ENCODE data around the gene KIAA1328.

KIAA1328 gene

GRCh38 chr18:36885981-36886380 is 57.1 kb downstream of the KIAA1328 start:
- Histone ChIP-seq H3K36me3 (ENCODE audit: insufficient read depth, low read length) (no peaks in the 10 kb centered on the region), H2AFZ (ENCODE audit: low read length, unreplicated experiment) (no peak overlapping the region), H3K79me2 (ENCODE audit: control insufficient read depth, insufficient read depth, low read length, unreplicated experiment) (no peaks in the 10 kb centered on the region)

GRCh38 chr18:36887114-36887513 is 58.2 kb downstream of the KIAA1328 start:
- no peaks in the 10 kb centered on the region for H3K36me3 ChIP-seq (ENCODE audit: insufficient read depth, low read length)
- no peaks in the 10 kb centered on the region for H3K27me3 ChIP-seq (ENCODE audit: insufficient read depth, low read length)
- peaks cover 9% of the 10 kb centered on the region for H3K4me1 ChIP-seq (ENCODE audit: control insufficient read depth, insufficient read depth, low read length, unreplicated experiment)
- H2AFZ ChIP-seq (ENCODE audit: low read length, unreplicated experiment) = no peak overlapping the region
- no peak overlapping the region for H3K4me3 ChIP-seq (ENCODE audit: low read depth, low read length)
- H3K79me2 ChIP-seq (ENCODE audit: control insufficient read depth, insufficient read depth, low read length, unreplicated experiment) = no peaks in the 10 kb centered on the region
- H3K27ac ChIP-seq (ENCODE audit: low read depth, low read length) = no peak overlapping the region

More at GRCh38 chr18:36885981-36886380, 57.1 kb downstream of the KIAA1328 start:
- no peaks in the 10 kb centered on the region for H3K27me3 ChIP-seq (ENCODE audit: insufficient read depth, low read length)
- H3K4me3 ChIP-seq (ENCODE audit: low read depth, low read length) = no peak overlapping the region
- H3K4me1 ChIP-seq (ENCODE audit: control insufficient read depth, insufficient read depth, low read length, unreplicated experiment) = peaks cover 9% of the 10 kb centered on the region
- no peak overlapping the region for H3K27ac ChIP-seq (ENCODE audit: low read depth, low read length)

- no peak overlapping the region for H3K27ac ChIP-seq (ENCODE audit: low read depth, low read length)
- H3K79me2 ChIP-seq (ENCODE audit: control insufficient read depth, insufficient read depth, low read length, unreplicated experiment) = no peaks in the 10 kb centered on the region
- no peak overlapping the region for H3K4me3 ChIP-seq (ENCODE audit: low read depth, low read length)
- peaks cover 9% of the 10 kb centered on the region for H3K4me1 ChIP-seq (ENCODE audit: control insufficient read depth, insufficient read depth, low read length, unreplicated experiment)
- no peaks in the 10 kb centered on the region for H3K27me3 ChIP-seq (ENCODE audit: insufficient read depth, low read length)
- no peak overlapping the region for H2AFZ ChIP-seq (ENCODE audit: low read length, unreplicated experiment)
- H3K36me3 ChIP-seq (ENCODE audit: insufficient read depth, low read length) = no peaks in the 10 kb centered on the region
These were observed 58.9 kb downstream of the KIAA1328 start for GRCh38 chr18:36887864-36888263.

- no peaks in the 10 kb centered on the region for H3K36me3 ChIP-seq (ENCODE audit: insufficient read depth, low read length)
- H3K27me3 ChIP-seq (ENCODE audit: insufficient read depth, low read length) = no peaks in the 10 kb centered on the region
- no peak overlapping the region for H3K4me3 ChIP-seq (ENCODE audit: low read depth, low read length)
- H3K79me2 ChIP-seq (ENCODE audit: control insufficient read depth, insufficient read depth, low read length, unreplicated experiment) = no peaks in the 10 kb centered on the region
- no peak overlapping the region for H3K27ac ChIP-seq (ENCODE audit: low read depth, low read length)
- H3K4me1 ChIP-seq (ENCODE audit: control insufficient read depth, insufficient read depth, low read length, unreplicated experiment) = peaks cover 9% of the 10 kb centered on the region
- H2AFZ ChIP-seq (ENCODE audit: low read length, unreplicated experiment) = no peak overlapping the region
These were observed 59.9 kb downstream of the KIAA1328 start for GRCh38 chr18:36888778-36889177.

GRCh38 chr18:36889321-36889720 is 60.4 kb downstream of the KIAA1328 start:
- H3K36me3 ChIP-seq (ENCODE audit: insufficient read depth, low read length) = no peaks in the 10 kb centered on the region
- no peak overlapping the region for H2AFZ ChIP-seq (ENCODE audit: low read length, unreplicated experiment)
- no peaks in the 10 kb centered on the region for H3K79me2 ChIP-seq (ENCODE audit: control insufficient read depth, insufficient read depth, low read length, unreplicated experiment)
- H3K27me3 ChIP-seq (ENCODE audit: insufficient read depth, low read length) = no peaks in the 10 kb centered on the region
- 0 out of 2 replicates have a peak overlapping the region, but pooled peaks have one; percentile 3 for H3K27ac ChIP-seq (ENCODE audit: low read depth, low read length)
- H3K4me3 ChIP-seq (ENCODE audit: low read depth, low read length) = no peak overlapping the region
- peaks cover 9% of the 10 kb centered on the region for H3K4me1 ChIP-seq (ENCODE audit: control insufficient read depth, insufficient read depth, low read length, unreplicated experiment)

GRCh38 chr18:36889742-36890141 is 60.8 kb downstream of the KIAA1328 start:
- no peaks in the 10 kb centered on the region for H3K27me3 ChIP-seq (ENCODE audit: insufficient read depth, low read length)
- H3K4me3 ChIP-seq (ENCODE audit: low read depth, low read length) = no peak overlapping the region
- no peak overlapping the region for H2AFZ ChIP-seq (ENCODE audit: low read length, unreplicated experiment)
- 0 out of 2 replicates have a peak overlapping the region, but pooled peaks have one; percentile 3 for H3K27ac ChIP-seq (ENCODE audit: low read depth, low read length)
- no peaks in the 10 kb centered on the region for H3K79me2 ChIP-seq (ENCODE audit: control insufficient read depth, insufficient read depth, low read length, unreplicated experiment)
- H3K4me1 ChIP-seq (ENCODE audit: control insufficient read depth, insufficient read depth, low read length, unreplicated experiment) = peaks cover 9% of the 10 kb centered on the region
- no peaks in the 10 kb centered on the region for H3K36me3 ChIP-seq (ENCODE audit: insufficient read depth, low read length)

GRCh38 chr18:36890598-36890997 is 61.7 kb downstream of the KIAA1328 start:
- no peak overlapping the region for H3K27ac ChIP-seq (ENCODE audit: low read depth, low read length)
- no peak overlapping the region for H3K4me3 ChIP-seq (ENCODE audit: low read depth, low read length)
- H2AFZ ChIP-seq (ENCODE audit: low read length, unreplicated experiment) = no peak overlapping the region
- H3K27me3 ChIP-seq (ENCODE audit: insufficient read depth, low read length) = no peaks in the 10 kb centered on the region
- no peaks in the 10 kb centered on the region for H3K36me3 ChIP-seq (ENCODE audit: insufficient read depth, low read length)
- H3K4me1 ChIP-seq (ENCODE audit: control insufficient read depth, insufficient read depth, low read length, unreplicated experiment) = peaks cover 9% of the 10 kb centered on the region
- H3K79me2 ChIP-seq (ENCODE audit: control insufficient read depth, insufficient read depth, low read length, unreplicated experiment) = no peaks in the 10 kb centered on the region

- H3K4me3 ChIP-seq (ENCODE audit: low read depth, low read length) = no peak overlapping the region
- H3K27me3 ChIP-seq (ENCODE audit: insufficient read depth, low read length) = no peaks in the 10 kb centered on the region
- H2AFZ ChIP-seq (ENCODE audit: low read length, unreplicated experiment) = no peak overlapping the region
- no peaks in the 10 kb centered on the region for H3K36me3 ChIP-seq (ENCODE audit: insufficient read depth, low read length)
- peaks cover 9% of the 10 kb centered on the region for H3K4me1 ChIP-seq (ENCODE audit: control insufficient read depth, insufficient read depth, low read length, unreplicated experiment)
- no peak overlapping the region for H3K27ac ChIP-seq (ENCODE audit: low read depth, low read length)
- no peaks in the 10 kb centered on the region for H3K79me2 ChIP-seq (ENCODE audit: control insufficient read depth, insufficient read depth, low read length, unreplicated experiment)
These were observed 64.3 kb downstream of the KIAA1328 start for GRCh38 chr18:36893227-36893626.

GRCh38 chr18:36895606-36896005 is 66.7 kb downstream of the KIAA1328 start:
- Histone ChIP-seq H3K4me3 (ENCODE audit: low read depth, low read length) (no peak overlapping the region), H3K4me1 (ENCODE audit: control insufficient read depth, insufficient read depth, low read length, unreplicated experiment) (no peaks in the 10 kb centered on the region), H3K27ac (ENCODE audit: low read depth, low read length) (no peak overlapping the region), H3K36me3 (ENCODE audit: insufficient read depth, low read length) (peaks cover 3% of the 10 kb centered on the region; the same call in 1 of the 2 replicates), H3K79me2 (ENCODE audit: control insufficient read depth, insufficient read depth, low read length, unreplicated experiment) (no peaks in the 10 kb centered on the region), H3K27me3 (ENCODE audit: insufficient read depth, low read length) (no peaks in the 10 kb centered on the region), H2AFZ (ENCODE audit: low read length, unreplicated experiment) (no peak overlapping the region)

- Histone ChIP-seq H2AFZ (ENCODE audit: low read length, unreplicated experiment) (no peak overlapping the region), H3K79me2 (ENCODE audit: control insufficient read depth, insufficient read depth, low read length, unreplicated experiment) (no peaks in the 10 kb centered on the region), H3K27ac (ENCODE audit: low read depth, low read length) (no peak overlapping the region), H3K4me1 (ENCODE audit: control insufficient read depth, insufficient read depth, low read length, unreplicated experiment) (peaks cover 15% of the 10 kb centered on the region), H3K27me3 (ENCODE audit: insufficient read depth, low read length) (no peaks in the 10 kb centered on the region), H3K36me3 (ENCODE audit: insufficient read depth, low read length) (peaks cover 3% of the 10 kb centered on the region; the same call in 1 of the 2 replicates), H3K4me3 (ENCODE audit: low read depth, low read length) (no peak overlapping the region)
These were observed 68.3 kb downstream of the KIAA1328 start for GRCh38 chr18:36897253-36897652.

- no peaks in the 10 kb centered on the region for H3K27me3 ChIP-seq (ENCODE audit: insufficient read depth, low read length)
- H3K27ac ChIP-seq (ENCODE audit: low read depth, low read length) = no peak overlapping the region
- H3K4me1 ChIP-seq (ENCODE audit: control insufficient read depth, insufficient read depth, low read length, unreplicated experiment) = peaks cover 26% of the 10 kb centered on the region
- H3K36me3 ChIP-seq (ENCODE audit: insufficient read depth, low read length) = peaks cover 3% of the 10 kb centered on the region; the same call in 1 of the 2 replicates
- no peak overlapping the region for H3K4me3 ChIP-seq (ENCODE audit: low read depth, low read length)
- no peak overlapping the region for H2AFZ ChIP-seq (ENCODE audit: low read length, unreplicated experiment)
- H3K79me2 ChIP-seq (ENCODE audit: control insufficient read depth, insufficient read depth, low read length, unreplicated experiment) = no peaks in the 10 kb centered on the region
These were observed 70.4 kb downstream of the KIAA1328 start for GRCh38 chr18:36899289-36899688.

Measured in ACC112 (cell line).